Measurements from ENCODE around the gene SMARCA4. TPM values are rescaled to one million over a fixed set of nuclear protein-coding genes. Genes with fewer than 3 reads are reported as not detected.

SMARCA4 gene
- total RNA-seq, 1 experiment from 2014 or later = 261 TPM

- no peak overlapping the region for H4K5ac ChIP-seq (ENCODE audit: insufficient read length, low read depth, low read length)
- no peak overlapping the region for H3T11ph ChIP-seq (ENCODE audit: low read length)
- Mint-ChIP-seq H3K27me3 (ENCODE audit: low read depth) (no peaks in the 10 kb centered on the region), H3K27ac (peak overlapping the region in 2 of 3 experiments; percentile 33 to 53; a peak in 2 of 7 replicates), H3K9me3 (no peaks in the 10 kb centered on the region; a peak in 1 of 5 replicates), H3K4me1 (no peaks in the 10 kb centered on the region), H3K4me3 (no peak overlapping the region), H3K36me3 (ENCODE audit: insufficient read depth in 1 of 3, low read depth in 3 of 3) (peaks cover 56 to 93% (median 93%) of the 10 kb centered on the region in 3 experiments)
- no peak overlapping the region for H2BK120ac ChIP-seq (ENCODE audit: low read depth, low read length, poor library complexity, severe bottlenecking)
- no peaks in the 10 kb centered on the region for H4K20me1 ChIP-seq (ENCODE audit: control insufficient read depth, insufficient read depth, insufficient read length)
- H4K91ac ChIP-seq (ENCODE audit: insufficient read length, low read depth, low read length) = no peak overlapping the region
- H3K18ac ChIP-seq (ENCODE audit: insufficient read length, low read depth, low read length) = no peak overlapping the region
- no peak overlapping the region for H2AFZ ChIP-seq (ENCODE audit: low read length)
- H2BK15ac ChIP-seq (ENCODE audit: low read depth, low read length) = no peak overlapping the region
- no peak overlapping the region for H2BK20ac ChIP-seq (ENCODE audit: low read depth, low read length, poor library complexity, severe bottlenecking)
- no peak overlapping the region for H3K27ac ChIP-seq (ENCODE audit: insufficient read length, low read depth, low read length)
- H2BK5ac ChIP-seq (ENCODE audit: insufficient read length, low read length) = no peak overlapping the region
- H3K79me2 ChIP-seq (ENCODE audit: insufficient read depth, low read length) = no peaks in the 10 kb centered on the region
- no peaks in the 10 kb centered on the region for H3K27me3 ChIP-seq (ENCODE audit: insufficient read depth, low read length)
- no peak for DNase-seq
- H3K9ac ChIP-seq (ENCODE audit: extremely low read depth, insufficient read length, low read length) = no peak overlapping the region
- H3K9me3 ChIP-seq (ENCODE audit: control insufficient read depth, low read depth, low read length) = no peaks in the 10 kb centered on the region
- WGBS (ENCODE audit: extremely low coverage, insufficient read length, low lambda C conversion rate) = no CpG with 5 or more reads among the region's 13 CpGs
- H3K23me2 ChIP-seq (ENCODE audit: insufficient read length, low read depth, low read length, poor library complexity, severe bottlenecking) = no peaks in the 10 kb centered on the region
- no peak for TF ChIP-seq CTCF (conservative IDR thresholded peaks at IDR 0.05)
- H3K23ac ChIP-seq (ENCODE audit: insufficient read length, low read depth, low read length) = no peak overlapping the region
- no peak overlapping the region for H3K4me2 ChIP-seq (ENCODE audit: insufficient read depth, insufficient read length, low read length)
- no peak overlapping the region for H2AK5ac ChIP-seq (ENCODE audit: insufficient read length, low read length)
- H3K4ac ChIP-seq (ENCODE audit: low read depth, low read length) = no peak overlapping the region
- no peak overlapping the region for H2BK12ac ChIP-seq (ENCODE audit: insufficient read length, low read depth, low read length)
- no peaks in the 10 kb centered on the region for H3K79me1 ChIP-seq (ENCODE audit: insufficient read depth, low read depth, low read length, poor library complexity, severe bottlenecking)
- no peak overlapping the region for H3K14ac ChIP-seq (ENCODE audit: insufficient read depth, low read length)
- no peak overlapping the region for H3K56ac ChIP-seq (ENCODE audit: insufficient read length, low read depth, low read length)
- H4K8ac ChIP-seq (replicated peaks; ENCODE audit: insufficient read length, low read depth, low read length) = no peak overlapping the region
- H3K4me1 ChIP-seq (ENCODE audit: insufficient read depth, low read length) = no peaks in the 10 kb centered on the region
These were observed 63.4 kb downstream of the SMARCA4 start for GRCh38 chr19:11024259-11024658.
